Cardiac fibroblast (primary cell): ENCODE results near the gene HSPA1B.
A peak's percentile ranks its signal among the peaks of the same experiment; 100 is the strongest.
"Not testable (repeated sequence)": the region's sequence is repeated elsewhere in the genome, so short reads cannot be mapped to it uniquely, and the experiment has no call there.

ENCODE experiments used
- DNase-seq, 2 donors: peaks; one replicate each; pipeline versions ENCODE4 v3.0.0 to v3.0.0-alpha.2; 2010; ENCODE audit warnings: low read depth in 2 of 2
- H3K4me3 ChIP-seq, 2 donors: replicated peaks in 1 of 2; 1 replicate in 1 of 2; 2 replicates in 1 of 2; pipeline ENCODE4 v1.5.1; 2011; ENCODE audit warnings: low read depth in 2 of 2, low read length in 2 of 2, mild to moderate bottlenecking in 2 of 2, moderate library complexity in 1 of 2
- CTCF ChIP-seq: IDR thresholded peaks from one replicate; pipeline ENCODE4 v1.5.1; 2011; ENCODE audit warnings: low read depth, mild to moderate bottlenecking, low read length, inconsistent platforms

Gene HSPA1B

GRCh38 chr6:31850765-31851484, 23.4 kb downstream of the HSPA1B start:
- DNase-seq = no peak
- no peak overlapping the region for H3K4me3 ChIP-seq
- TF ChIP-seq CTCF = no peak

GRCh38 chr6:31851485-31851832, 23.9 kb downstream of the HSPA1B start:
- DNase-seq = peak in 1 of 2 donors; percentile 58
- TF ChIP-seq CTCF = no peak
- H3K4me3 ChIP-seq = no peak overlapping the region

- not testable (repeated sequence) for DNase-seq, H3K4me3 ChIP-seq
Measured at GRCh38 chr6:31851980-31852718, 24.6 kb downstream of the HSPA1B start.

GRCh38 chr6:31857774-31858173, 30.2 kb downstream of the HSPA1B start:
- not testable (repeated sequence) for H3K4me3 ChIP-seq, DNase-seq

GRCh38 chr6:31858707-31859106, 31.2 kb downstream of the HSPA1B start:
- DNase-seq = no peak
- no peak overlapping the region for H3K4me3 ChIP-seq
- TF ChIP-seq CTCF = no peak

- no peak for DNase-seq
- TF ChIP-seq CTCF = no peak
- H3K4me3 ChIP-seq = no peak overlapping the region
Measured at GRCh38 chr6:31859923-31860322, 32.4 kb downstream of the HSPA1B start.

GRCh38 chr6:31860349-31860748, 32.8 kb downstream of the HSPA1B start:
- H3K4me3 ChIP-seq = no peak overlapping the region
- no peak for TF ChIP-seq CTCF
- no peak for DNase-seq

- no peak for TF ChIP-seq CTCF
- H3K4me3 ChIP-seq = no peak overlapping the region
- no peak for DNase-seq
Measured at GRCh38 chr6:31861150-31861549, 33.6 kb downstream of the HSPA1B start.
